Stimulated activated CD4-positive, alpha-beta T cell treated with anti-CD3 and anti-CD28 coated beads, Interleukin-4, amount 100 ng/mL, for 48 hours (primary cell): ENCODE data around the gene AK5.

Experiments used
- DNase-seq, 2 donors: peaks; one replicate each; pipeline ENCODE4 v3.0.0-alpha.2; 2020; ENCODE audit warnings: low read depth in 2 of 2

The AK5 gene

DNA sequence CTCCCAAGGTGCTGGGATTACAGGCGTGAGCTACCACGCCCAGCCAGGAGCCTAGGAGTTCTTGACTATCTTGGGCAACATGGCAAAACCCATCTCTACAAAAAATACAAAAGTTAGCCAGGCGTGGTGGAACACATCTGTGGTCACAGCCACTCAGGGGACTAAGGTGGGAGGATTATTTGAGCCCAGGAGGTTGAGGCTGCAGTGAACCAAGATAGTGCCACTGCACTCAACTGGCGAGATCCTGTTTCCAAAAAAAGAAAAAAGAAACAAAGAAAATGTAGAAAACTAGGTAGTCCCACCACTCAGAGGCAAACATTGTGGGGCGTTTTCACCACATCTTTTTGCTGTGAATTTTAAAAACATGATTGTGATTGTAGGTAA, 259.3 kb downstream of the AK5 start:
- DNase-seq, result no peak

DNA sequence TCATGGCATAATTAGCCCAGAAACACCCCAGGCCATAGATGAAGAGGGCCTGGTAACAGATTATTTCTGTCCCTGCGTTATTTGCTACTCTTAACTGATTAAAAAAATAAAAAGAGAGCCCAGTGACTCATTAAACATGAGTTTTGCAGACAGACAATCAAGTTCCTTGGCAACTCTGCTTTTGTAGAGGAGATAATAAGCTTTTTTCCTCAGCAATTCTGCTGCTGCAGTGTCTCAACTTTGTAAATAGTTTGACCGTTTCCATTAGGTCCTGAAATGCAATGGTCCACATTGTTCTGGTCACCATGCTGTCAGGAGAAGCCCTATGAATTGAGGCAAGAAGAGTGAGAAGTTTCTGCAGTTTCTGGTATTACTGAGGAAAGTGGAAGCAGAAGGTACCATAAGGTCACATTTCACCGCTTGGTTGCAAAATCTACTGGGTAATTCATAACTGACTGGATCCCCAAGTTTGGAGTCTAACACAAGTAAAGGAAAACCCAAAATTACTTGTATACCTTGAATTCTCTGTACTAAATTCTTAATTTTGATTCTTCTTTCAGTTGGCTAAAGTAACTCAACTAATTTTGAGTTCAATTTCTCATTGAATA, 261.1 kb downstream of the AK5 start:
- DNase-seq, result no peak

DNA sequence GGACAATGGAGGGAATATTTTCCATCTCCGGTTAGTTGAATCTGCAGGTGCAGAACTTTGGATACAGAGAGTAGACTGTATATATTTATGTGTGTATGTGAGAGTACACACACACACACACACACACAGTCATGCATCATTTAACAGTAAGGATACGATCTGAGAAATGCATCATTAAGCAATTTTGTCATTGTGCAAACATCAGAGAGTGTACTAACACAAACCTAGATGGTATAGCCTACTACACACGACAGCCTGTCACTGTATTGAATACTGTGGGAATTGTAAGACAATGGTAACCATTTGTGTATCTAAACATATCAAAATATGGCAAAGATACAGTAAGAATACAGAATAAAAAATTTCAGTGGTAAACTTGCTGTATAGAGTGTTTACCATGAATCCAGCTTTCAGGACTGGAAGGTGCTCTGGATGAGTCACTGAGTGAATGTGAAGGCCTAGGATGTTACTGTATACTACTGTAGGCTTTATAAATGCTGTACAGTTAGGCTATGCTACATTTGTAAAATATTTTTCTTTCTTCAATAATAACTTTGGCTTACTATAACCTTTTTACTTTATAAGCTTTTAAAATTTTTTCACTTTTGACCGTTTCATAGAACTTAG, 262.1 kb downstream of the AK5 start:
- no peak for DNase-seq

DNA sequence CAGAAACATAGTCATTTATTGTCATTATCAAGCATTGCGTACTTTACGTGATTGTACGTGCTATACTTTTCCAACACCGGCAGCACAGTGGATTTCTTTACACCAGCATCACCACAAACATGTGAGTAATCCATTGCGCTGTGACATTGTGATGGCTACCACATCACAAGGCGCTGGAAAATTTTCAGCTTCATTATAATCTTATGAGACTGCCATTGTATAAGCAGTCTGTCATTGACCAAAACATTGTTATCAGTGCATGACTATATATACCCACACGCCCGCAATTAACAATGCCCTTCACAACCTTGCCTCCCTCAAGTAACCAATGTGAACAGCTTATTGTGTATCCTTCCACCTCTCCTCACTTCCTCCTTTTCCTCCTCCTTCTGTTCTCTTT, 263.0 kb downstream of the AK5 start:
- no peak for DNase-seq

DNA sequence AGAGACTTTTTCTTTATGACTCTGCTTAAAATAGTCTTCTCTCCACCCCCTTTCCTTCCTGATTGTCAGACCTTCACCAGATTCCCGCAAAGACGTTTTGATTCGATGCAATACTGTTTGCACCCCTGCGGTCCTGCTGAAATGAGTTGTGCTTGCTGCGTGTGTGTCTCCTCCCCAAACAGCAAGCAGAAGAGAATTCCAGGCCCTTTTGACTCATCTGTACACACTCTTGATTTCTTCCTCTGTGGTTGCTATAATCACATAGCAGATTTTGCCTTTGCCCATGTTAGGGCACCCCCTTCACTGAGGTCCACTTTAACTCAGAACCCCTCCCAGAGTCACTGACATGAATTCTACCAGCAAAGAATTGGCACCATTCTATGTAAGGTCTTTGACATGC, 264.2 kb downstream of the AK5 start:
- no peak for DNase-seq

DNA sequence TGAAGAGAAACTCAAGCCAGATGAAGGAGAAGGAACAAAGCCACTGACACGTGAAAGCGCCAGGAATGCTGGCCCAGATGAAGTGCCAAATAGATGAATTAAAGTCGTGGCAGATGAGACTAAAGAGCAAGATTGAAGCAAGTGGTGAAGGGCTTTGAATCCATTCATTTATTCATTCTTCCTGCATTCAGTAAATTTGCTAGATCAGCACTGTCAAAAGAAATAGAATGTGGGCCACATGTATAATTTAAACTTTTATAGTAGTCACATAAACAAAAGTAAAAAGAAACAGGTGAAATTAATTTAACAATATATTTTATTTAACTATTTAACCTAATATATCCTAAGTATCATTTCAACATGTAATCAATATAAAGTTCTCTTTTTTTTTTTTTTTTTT, 265.1 kb downstream of the AK5 start:
- no peak for DNase-seq

DNA sequence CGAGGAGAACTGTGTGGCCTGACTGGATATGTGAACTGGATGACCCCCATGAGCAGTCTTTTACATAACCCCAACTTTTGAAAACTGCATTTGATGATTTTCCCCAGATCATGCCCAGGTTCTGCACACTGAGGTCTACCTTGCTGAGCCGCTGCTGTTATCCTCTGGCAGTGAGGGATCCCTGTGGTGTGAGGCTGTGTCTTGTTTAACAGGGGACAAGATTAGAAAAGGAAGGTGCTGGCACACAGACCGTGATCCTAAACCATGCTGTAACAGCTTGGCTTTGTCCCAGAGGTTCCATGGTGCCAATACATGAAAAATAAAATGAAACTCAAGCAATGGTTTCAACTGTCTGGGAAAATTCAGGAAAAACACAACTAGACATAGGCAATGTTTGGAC, 266.5 kb downstream of the AK5 start:
- no peak for DNase-seq

DNA sequence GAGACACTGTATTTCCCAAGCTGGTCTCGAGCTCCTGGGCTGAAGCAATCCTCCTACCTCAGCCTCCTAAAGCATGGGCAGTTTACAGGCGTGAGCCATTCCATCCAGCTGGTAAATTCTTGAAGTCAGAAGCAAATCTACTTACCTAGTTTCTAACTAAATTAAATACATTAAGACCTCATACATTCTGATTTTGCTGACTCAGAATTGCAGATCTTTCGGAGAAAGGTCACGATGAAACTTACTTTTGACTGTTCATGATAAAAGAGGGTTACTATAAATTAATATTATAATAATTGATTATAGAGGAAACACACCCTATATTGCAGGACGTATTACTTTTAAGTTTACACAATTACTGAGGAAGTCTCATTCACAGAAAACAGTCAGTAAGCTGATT, 268.3 kb downstream of the AK5 start:
- no peak for DNase-seq

DNA sequence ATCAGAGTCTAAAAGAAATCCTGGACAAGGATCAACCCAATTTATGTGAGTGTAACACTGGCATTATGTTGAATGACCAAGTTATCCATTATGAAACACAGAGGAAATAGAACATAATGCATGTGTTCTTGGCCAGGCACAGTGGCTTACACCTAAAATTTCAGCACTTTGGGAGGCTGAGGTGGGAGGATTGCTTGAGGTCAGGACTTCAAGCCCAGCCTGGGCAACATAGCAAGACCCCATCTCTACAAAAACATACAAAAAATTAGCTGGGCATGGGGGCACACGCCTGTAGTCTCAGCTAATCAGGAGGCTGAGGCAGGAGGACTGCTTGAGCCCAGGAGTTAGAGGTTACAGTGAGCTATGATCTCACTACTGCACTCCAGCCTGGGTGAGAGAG, 270.8 kb downstream of the AK5 start:
- DNase-seq, result no peak

DNA sequence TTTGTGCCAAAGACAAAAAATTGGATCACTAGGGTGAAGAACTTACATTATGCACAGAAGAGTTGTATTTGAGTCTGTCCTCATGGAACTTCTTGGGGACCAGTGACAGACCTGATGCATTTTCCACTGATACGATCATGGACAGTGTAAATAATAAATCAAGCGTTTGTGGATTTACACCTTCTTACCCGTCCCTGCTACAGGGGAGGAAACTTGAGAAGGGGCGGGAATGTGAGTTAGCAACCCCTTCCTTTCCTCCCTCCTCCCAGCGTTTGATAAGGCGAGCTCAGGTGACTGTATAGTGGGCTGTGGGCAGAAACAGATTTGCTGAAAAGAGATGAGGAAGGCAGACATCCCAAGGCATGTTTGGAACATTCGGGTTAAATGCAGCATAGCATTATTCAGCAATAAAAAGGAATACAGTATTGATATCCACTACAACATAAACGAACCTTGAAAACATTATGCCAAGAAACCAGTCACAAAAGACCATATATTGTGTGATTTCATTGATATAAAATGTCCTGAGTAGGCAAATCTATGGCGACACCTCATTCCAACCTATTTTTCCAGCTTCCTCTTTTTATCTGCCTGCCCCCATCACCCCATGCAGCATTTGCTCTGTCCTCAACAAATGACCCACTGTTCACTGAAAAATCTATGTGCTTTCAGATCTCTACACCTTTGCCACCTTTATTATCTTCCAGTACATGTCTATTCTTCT, 271.9 kb downstream of the AK5 start:
- DNase-seq, result no peak

DNA sequence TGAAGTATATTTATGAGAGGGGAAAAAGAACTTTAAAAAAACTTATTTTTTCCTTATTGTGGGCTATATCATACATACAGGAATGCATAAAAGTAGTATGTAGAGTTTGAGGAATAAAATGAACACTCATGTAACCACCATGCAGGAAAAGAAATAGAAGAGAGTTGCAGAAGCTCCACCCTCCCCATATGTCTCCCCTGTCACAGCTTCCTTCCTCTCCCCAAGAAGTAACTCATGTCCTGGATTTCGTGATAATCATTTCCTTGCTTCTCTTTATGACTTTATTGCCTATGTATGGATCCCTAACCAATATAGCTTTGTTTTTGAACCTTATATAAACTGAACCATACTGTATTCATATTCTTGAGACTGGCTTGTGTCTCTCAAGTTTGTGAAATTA, 274.2 kb downstream of the AK5 start:
- DNase-seq, result no peak

DNA sequence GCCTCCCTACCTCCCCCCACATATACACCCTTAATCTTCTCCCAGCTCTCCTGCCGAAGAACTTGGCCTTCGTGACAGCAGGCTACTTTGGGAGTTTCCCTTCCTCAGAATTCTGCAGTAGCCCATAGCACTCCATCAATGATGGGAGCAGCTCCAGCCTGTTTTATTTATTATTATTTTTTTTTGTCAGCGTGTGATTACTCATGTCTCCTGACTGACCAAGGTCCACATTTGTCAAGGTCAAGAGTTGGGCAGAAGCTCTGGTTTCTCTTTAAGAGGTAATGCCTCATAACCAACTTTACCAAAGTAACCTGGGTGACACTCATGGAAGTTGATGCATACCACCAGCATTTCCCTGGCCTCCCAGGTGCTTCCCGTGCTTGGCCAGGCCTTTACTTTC, 275.2 kb downstream of the AK5 start:
- DNase-seq, result no peak

DNA sequence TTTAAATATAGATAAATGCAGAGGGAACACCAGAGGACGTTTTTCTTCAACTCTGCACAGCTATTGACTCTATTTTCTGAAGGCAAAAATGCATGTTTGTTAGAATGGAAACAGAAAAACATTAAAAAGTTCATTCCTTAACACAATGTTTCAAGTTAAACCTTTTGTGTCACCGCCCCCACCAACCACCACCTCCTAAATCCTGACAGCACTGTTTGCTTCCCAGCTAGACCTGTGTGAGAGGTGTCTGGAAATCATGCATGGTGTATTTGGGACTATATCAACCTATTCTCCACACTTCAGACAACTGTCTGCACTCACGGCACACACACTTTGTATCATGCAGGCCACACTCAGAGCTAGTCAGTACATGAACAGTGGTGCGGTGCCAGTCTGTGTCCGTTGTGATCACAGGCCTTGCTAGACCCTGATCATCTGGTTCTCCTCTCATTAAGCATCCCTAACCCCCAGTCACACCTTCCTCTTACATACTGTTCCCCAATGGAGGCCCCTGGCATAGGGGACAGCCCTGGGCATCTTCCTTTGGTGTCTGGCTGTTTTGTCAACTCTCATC, 276.9 kb downstream of the AK5 start:
- no peak for DNase-seq

DNA sequence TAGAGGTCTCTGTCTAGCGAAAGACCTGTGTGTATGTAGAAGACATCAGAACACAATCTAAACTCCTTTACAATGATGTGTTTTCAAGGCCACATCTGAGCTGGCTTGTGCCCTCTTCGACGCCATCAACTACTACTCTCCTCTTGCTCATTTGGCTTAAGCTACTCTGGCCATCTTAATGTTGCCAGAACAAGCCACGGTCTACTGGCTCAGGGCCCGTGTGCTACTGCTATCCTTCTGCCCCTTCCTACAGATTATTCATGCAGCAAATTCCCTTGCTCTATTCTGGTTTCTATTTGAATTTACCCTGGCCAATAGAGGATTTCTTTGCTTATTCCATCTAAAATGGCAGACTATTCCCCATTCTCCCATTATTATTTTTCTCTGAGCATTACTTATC, 278.9 kb downstream of the AK5 start:
- DNase-seq, result no peak

DNA sequence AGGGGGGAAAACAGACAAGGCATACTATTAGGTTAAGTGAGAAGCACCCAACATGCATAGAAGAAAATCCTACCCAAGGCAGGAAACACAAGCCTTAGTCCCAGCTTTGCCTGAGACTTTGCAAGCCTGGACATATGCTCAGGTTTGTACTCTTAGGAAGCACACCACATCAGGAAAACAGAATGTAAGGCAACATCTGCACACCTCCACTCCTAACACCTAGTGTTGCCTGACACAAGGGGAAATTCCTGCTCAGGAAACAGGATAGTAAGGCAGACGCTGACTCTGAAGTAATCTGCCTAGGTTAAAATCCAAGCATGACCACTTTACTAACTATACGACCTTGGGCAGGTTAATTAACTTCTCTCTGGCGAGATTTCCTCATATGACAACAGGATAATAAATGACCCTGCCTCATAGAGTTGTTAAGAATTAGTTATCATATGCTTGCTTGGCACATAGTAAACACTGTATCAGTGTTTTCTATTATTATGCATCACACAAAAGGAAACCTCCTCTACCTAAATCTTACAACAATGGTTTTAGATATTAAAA, 280.9 kb downstream of the AK5 start:
- no peak for DNase-seq

DNA sequence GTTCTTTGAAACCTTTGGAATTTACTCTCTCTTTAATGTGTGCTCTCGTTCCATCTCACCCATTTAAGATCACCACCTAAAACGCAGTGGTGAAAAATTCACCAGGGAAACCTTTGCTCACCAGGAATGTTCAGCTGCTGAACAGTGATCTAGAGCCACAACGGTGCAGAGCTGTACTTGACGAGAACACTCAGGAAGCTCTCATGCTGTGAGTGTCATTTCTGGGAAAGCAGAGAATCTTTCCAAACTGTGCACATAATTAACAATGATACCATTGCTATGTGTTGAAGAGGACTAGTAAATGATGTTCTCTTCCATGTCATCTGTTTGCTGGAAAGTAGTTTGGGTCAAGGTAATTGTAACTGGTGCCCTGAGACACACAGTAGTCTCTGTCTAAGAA, 283.5 kb downstream of the AK5 start:
- no peak for DNase-seq

DNA sequence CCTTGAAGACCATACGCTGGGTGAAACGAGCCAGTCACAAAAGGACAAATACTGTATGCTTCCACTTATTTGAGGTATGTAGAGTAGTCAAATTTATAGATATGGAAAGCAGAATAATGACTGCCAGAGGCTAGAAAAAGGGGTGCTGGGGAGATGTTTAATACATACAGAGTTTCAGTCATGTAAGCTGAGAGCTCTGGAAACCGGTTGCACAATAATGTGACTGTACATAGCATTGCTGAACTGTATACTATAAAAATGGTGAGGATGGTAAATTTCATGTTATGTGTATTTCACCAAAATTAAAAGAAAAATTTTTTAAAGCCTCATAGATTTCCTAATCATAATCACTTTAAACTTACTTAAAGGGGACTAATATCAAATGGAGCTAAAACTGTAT, 289.8 kb downstream of the AK5 start:
- no peak for DNase-seq

DNA sequence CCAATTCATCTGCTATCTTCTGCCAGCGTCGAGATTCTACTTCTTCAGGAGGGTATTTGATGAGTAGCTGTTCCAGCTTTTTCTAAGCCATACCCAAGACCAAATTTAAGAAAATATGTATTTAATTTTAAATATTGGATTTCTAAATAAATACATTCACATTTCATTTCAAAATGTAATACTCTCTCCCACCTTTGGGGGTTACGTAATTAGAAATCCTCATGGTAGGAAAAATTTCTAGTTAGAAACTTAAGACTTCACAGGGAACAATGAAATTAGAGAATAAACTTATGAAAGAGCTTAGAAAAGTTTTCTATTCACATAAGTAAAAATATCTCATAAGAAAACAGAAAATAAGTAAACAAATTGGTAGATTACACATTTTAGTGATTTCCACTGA, 297.7 kb downstream of the AK5 start:
- DNase-seq, result no peak

DNA sequence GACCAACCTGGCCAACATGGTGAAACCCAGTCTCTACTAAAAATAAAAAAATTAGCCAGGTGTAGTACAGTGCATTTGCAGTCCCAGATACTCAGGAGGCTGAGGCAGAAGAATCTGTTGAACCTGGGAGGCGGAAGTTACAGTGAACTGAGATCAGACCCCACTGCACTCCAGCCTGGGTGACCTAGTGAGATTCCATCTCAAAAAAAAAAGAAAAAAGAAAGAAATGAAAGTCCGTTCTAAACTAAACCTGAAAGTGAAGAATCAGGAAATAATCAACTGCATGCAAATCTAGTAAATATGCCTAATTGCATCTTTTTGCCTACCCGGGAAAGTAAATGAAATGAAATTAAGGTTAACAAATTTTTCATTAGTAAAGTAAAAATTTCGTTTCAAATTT, 301.1 kb downstream of the AK5 start:
- DNase-seq, result no peak

DNA sequence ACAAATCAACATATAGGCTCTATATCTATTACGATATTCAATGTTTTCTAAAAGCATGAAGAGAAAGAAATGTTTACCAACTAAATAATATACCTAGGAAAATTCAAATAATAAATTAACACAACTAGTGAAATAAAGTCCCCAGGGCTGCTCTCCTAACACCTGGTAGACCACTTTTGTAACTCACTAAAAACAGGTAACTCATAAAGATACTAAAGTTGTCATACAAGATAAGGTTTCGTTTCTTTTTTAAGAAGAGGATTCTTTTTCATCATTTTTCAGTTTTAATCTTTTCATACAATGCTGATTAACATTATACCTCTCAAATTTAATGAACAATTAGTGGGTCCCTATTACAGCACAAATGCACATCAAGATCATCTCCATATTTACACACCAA, 301.7 kb downstream of the AK5 start:
- no peak for DNase-seq

DNA sequence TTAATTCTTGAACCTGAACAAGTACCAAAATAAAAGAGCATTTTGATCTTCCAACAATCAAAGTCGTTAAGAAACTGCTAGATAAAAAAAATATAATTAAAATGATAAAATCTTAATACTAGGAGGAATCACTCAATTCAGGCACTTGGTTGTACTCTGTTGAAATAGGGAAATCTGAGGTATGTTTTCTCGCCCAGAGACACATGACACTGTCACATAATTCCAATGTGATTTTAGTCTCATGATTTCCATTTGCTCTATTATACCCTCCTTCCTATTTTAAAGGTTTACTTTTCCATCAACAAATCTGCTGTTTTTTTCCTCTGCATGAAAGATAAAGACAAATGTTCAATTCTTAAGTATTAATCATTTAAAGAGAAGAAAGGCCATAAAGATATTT, 303.1 kb downstream of the AK5 start:
- DNase-seq, result no peak

DNA sequence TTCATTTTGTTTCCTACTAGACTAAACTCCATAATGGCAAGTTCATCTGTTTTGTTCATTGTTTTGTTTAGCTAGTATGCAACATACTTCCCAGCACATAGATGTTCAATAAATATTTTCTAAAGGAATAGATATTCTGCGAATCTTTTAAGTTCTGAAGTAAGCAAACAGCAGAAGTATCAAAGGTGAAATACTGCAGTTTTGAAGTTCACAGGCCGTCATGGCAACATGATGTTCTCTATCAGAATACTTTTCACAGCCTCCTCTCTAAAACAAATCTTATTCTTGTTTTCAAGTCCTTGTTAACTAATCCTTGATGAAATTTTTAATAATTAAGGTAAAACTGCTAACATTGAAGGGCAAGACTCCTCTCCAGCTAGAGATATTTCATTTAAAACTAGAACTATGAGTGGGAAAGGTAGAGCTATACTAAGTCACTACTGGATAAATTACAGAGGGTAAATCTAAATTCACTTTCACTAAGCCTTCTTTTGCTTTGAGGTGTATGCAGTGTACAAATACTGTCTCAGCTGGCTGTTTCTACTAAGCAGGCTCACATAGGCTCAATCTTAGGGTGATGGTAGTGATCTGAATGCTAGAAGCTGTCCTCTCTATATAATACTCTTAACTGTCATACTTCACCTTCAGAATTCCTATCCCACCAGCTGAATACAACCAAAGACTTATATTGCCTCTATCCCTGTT, 303.9 kb downstream of the AK5 start:
- DNase-seq, result no peak
